K562 (cell line): ENCODE measurements around the gene MSANTD4. TPM values are rescaled to one million over a fixed set of nuclear protein-coding genes. Genes with fewer than 3 reads are reported as not detected.

ENCODE experiments used
- ATAC-seq: fragments of 200-7000 bp; cut with Tn5 transposase; 3 replicates; pipeline ENCODE4 v1.9.1; 2020; ENCODE audit warnings: moderate library complexity
- BruUV-seq: library from RNA; stranded (reverse); fragments of 400-500 nt; replicated peaks from 2 replicates; lab custom pipeline; 2021; lab: Mats Ljungman, UMichigan
- CTCF ChIA-PET: fragments of 300-600 bp; formaldehyde crosslinking; extraction: SDS; loops from one replicate; lab custom pipeline; 2021; ENCODE audit warnings: low intra/inter-chr PET ratio; lab: Yijun Ruan, JAX
- POLR2A ChIA-PET: fragments of 300-600, 350-650 bp; sonication (Branson Sonifier 250); formaldehyde crosslinking; extraction: SDS; loops from one replicate; lab custom pipeline; 2021; ENCODE audit warnings: antibody characterized with exemption, inconsistent platforms; lab: Yijun Ruan, JAX
- DNase-seq, 4 experiments: peaks; one replicate each; pipeline versions ENCODE4 v3.0.0 to v3.0.0-alpha.2; 2011 to 2018; ENCODE audit warnings: low spot score in 3 of 4, mixed read lengths in 3 of 4; ENCODE audit errors: extremely low read depth in 1 of 4
- FAIRE-seq: peaks from 2 replicates; lab custom pipeline; 2011; peaks lifted over from hg19 to GRCh38; lab: Jason Lieb, UNC
- H2AFZ ChIP-seq: 2 replicates; pipeline ENCODE4 v1.6.0; 2011; ENCODE audit warnings: low read depth, low read length, control low read depth, inconsistent platforms
- H3K27ac ChIP-seq: fragments of 200-600 bp; 3 replicates; pipeline ENCODE4 v1.8.0; 2011; ENCODE audit warnings: low read depth, mild to moderate bottlenecking, control low read depth, inconsistent platforms, low read length, moderate library complexity, mixed read lengths; ENCODE audit errors: extremely low read depth
- H3K27me3 ChIP-seq, 2 experiments: fragments of 300-600 bp in 1 of 2; 2 replicates in 1 of 2; 3 replicates in 1 of 2; pipeline versions ENCODE4 v1.6.0 to v1.8.0; 2011; ENCODE audit warnings: inconsistent platforms in 2 of 2, low read length in 2 of 2, mild to moderate bottlenecking in 1 of 2, mixed read lengths in 1 of 2, moderate library complexity in 1 of 2; ENCODE audit not compliant: control insufficient read depth in 2 of 2, insufficient read depth in 2 of 2
- H3K36me3 ChIP-seq: fragments of 300-600 bp; 3 replicates; pipeline ENCODE4 v1.8.0; 2011; ENCODE audit warnings: mild to moderate bottlenecking, low read length, inconsistent platforms; ENCODE audit not compliant: control insufficient read depth, insufficient read depth
- H3K4me1 ChIP-seq, 2 experiments: fragments of 200-600 bp in 1 of 2; replicated peaks in 1 of 2; 2 replicates in 1 of 2; 3 replicates in 1 of 2; pipeline versions ENCODE4 v1.5.1 to v1.8.0; 2011; ENCODE audit warnings: inconsistent platforms in 2 of 2, low read length in 2 of 2, mild to moderate bottlenecking in 1 of 2, mixed read lengths in 1 of 2, moderate library complexity in 1 of 2; ENCODE audit not compliant: control insufficient read depth in 2 of 2, insufficient read depth in 2 of 2
- H3K4me2 ChIP-seq: 2 replicates; pipeline ENCODE4 v1.6.1; 2011; ENCODE audit warnings: low read length, control low read depth, inconsistent platforms, mixed read lengths; ENCODE audit not compliant: insufficient read depth
- H3K4me3 ChIP-seq: fragments of 200-600 bp; sonication (generic), shearing (Covaris generic); 2 replicates; pipeline ENCODE4 v1.5.1; 2016; ENCODE audit warnings: control low read depth, inconsistent platforms
- H3K79me2 ChIP-seq: fragments of 200-600 bp; 3 replicates; pipeline ENCODE4 v1.8.0; 2011; ENCODE audit warnings: low read length, inconsistent platforms; ENCODE audit not compliant: control insufficient read depth, insufficient read depth
- H3K9ac ChIP-seq, 2 experiments: 2 replicates each; pipeline versions ENCODE4 v1.6.0 to v1.6.1; 2011; ENCODE audit warnings: low read depth in 2 of 2, low read length in 2 of 2, control low read depth in 1 of 2, inconsistent platforms in 1 of 2, mild to moderate bottlenecking in 1 of 2, mixed read lengths in 1 of 2; ENCODE audit not compliant: insufficient read depth in 1 of 2
- H3K9me1 ChIP-seq: one replicate; pipeline ENCODE4 v1.6.0; 2011; ENCODE audit warnings: inconsistent platforms, mild to moderate bottlenecking, low read length, moderate library complexity; ENCODE audit not compliant: control insufficient read depth, insufficient read depth
- H3K9me3 ChIP-seq: replicated peaks from 2 replicates; pipeline ENCODE4 v1.5.1; 2011; ENCODE audit warnings: low read depth, low read length, inconsistent platforms; ENCODE audit not compliant: control insufficient read depth, insufficient read depth
- H4K20me1 ChIP-seq: replicated peaks from 2 replicates; pipeline ENCODE4 v1.6.1; 2011; ENCODE audit warnings: low read length, inconsistent platforms, mixed read lengths; ENCODE audit not compliant: control insufficient read depth, insufficient read depth
- MGA ChIP-seq: fragments of 450-650 bp; IDR thresholded peaks from 2 replicates; pipeline ENCODE4 v1.6.1; 2016; ENCODE audit warnings: mild to moderate bottlenecking, moderate library complexity
- NFYB ChIP-seq: IDR thresholded peaks from 2 replicates; pipeline ENCODE4 v1.6.1; 2011; ENCODE audit warnings: mild to moderate bottlenecking, moderate library complexity; ENCODE audit not compliant: insufficient read length; ENCODE audit errors: extremely low read depth
- RCOR1 ChIP-seq, 2 experiments: IDR thresholded peaks; 2 replicates each; pipeline ENCODE4 v1.6.1; 2012; ENCODE audit warnings: low read depth in 2 of 2, low read length in 2 of 2, borderline replicate concordance in 1 of 2, improper control_type of control experiment in 1 of 2
- UBTF ChIP-seq, 2 experiments: IDR thresholded peaks; 2 replicates each; pipeline ENCODE4 v1.6.1; 2012; ENCODE audit warnings: improper control_type of control experiment in 2 of 2, low read depth in 2 of 2, low read length in 2 of 2, borderline replicate concordance in 1 of 2
- WGBS: fragments of 100-300 bp; shearing (Covaris generic); methylation state at CpG from one replicate; pipeline ENCODE4 v1.1.6; 2016; ENCODE audit warnings: low coverage, mixed read lengths; ENCODE audit not compliant: insufficient coverage; ENCODE audit errors: missing lambda C conversion rate; 5-methylcytosine and 5-hydroxymethylcytosine counted together
- in situ Hi-C: fragments of 300-500 bp; cut with MboI; formaldehyde crosslinking; loops from 4 replicates; pipeline ENCODE4 v1.15.0; 2018; ENCODE audit warnings: inconsistent platforms, mixed read lengths
- intact Hi-C: fragments of 100-400 bp; cut with micrococcal nuclease; formaldehyde crosslinking; loops from 2 replicates; pipeline ENCODE4 v1.14.2; 2022
- polyA plus RNA-seq, 8 experiments: library from polyadenylated mRNA; depleted of rRNA in 4 of 8; stranded (reverse) in 5 of 8; unstranded in 3 of 8; fragments of >200 nt; fragmentation: Nextera tagmentation in 2 of 8; fragmentation: Illumina TruSeq in 1 of 8; extraction: Ambion mirVana in 2 of 8; extraction: Trizol in 1 of 8; gene quantifications; 2 replicates each; pipeline versions ENCODE4 v1.2.1 to v1.2.3, GENCODE V29; 2011 to 2014; ENCODE audit warnings: inconsistent platforms in 1 of 8, missing spikeins in 1 of 8
- total RNA-seq, 7 experiments: library from RNA; depleted of rRNA in 6 of 7; stranded (reverse); fragments of >200 nt in 6 of 7; fragmentation: Illumina TruSeq in 2 of 7; extraction: Trizol in 2 of 7; gene quantifications; 2 replicates each; pipeline versions ENCODE4 v1.2.1 to v1.2.3, GENCODE V29; 2011 to 2021; ENCODE audit warnings: low replicate concordance in 1 of 7

The MSANTD4 gene
- total and polyA plus RNA-seq, 9 of the 15 experiments (the other 6 are each of a cell fraction or from before 2014, with no cell fraction given), result 5.0 to 16.4 (median 10.2) TPM

- no TSS peak for BruUV-seq
- no peak overlapping the region for H3K27ac ChIP-seq
- FAIRE-seq (no peak), DNase-seq (no peak), ATAC-seq (no peak)
- no peak overlapping the region for H3K4me3 ChIP-seq
- ChIA-PET POLR2A (no interaction called here), CTCF (no interaction called here)
- H3K27me3 ChIP-seq, result no peaks in the 10 kb centered on the region
- intact Hi-C loops, result no loop called here
- WGBS, result 0% methylated on average over 5 of the region's 5 CpGs
- no peaks in the 10 kb centered on the region for H3K9me3 ChIP-seq
- no peak overlapping the region for H3K9ac ChIP-seq
- H3K79me2 ChIP-seq, result no peaks in the 10 kb centered on the region
- no peaks in the 10 kb centered on the region for H3K4me1 ChIP-seq
- TF ChIP-seq UBTF (IDR thresholded peaks at IDR 0.05; ENCODE audit: borderline replicate concordance in 1 of 2, low read depth in 2 of 2, low read length in 2 of 2) (no peak), NFYB (no peak), RCOR1 (IDR thresholded peaks at IDR 0.05; ENCODE audit: borderline replicate concordance in 1 of 2, low read depth in 2 of 2, low read length in 2 of 2) (no peak), MGA (no peak)
- H3K9me1 ChIP-seq, result no peaks in the 10 kb centered on the region
- H3K4me2 ChIP-seq, result no peak overlapping the region
- H2AFZ ChIP-seq, result no peak overlapping the region
- no peaks in the 10 kb centered on the region for H3K36me3 ChIP-seq
- in situ Hi-C loops, result no loop called here
- no peaks in the 10 kb centered on the region for H4K20me1 ChIP-seq
Measured at GRCh38 chr11:106049727-106050476, 27.9 kb upstream of the MSANTD4 start.
